ENCODE measurements around the gene PHLPP1.

The PHLPP1 gene

DNA sequence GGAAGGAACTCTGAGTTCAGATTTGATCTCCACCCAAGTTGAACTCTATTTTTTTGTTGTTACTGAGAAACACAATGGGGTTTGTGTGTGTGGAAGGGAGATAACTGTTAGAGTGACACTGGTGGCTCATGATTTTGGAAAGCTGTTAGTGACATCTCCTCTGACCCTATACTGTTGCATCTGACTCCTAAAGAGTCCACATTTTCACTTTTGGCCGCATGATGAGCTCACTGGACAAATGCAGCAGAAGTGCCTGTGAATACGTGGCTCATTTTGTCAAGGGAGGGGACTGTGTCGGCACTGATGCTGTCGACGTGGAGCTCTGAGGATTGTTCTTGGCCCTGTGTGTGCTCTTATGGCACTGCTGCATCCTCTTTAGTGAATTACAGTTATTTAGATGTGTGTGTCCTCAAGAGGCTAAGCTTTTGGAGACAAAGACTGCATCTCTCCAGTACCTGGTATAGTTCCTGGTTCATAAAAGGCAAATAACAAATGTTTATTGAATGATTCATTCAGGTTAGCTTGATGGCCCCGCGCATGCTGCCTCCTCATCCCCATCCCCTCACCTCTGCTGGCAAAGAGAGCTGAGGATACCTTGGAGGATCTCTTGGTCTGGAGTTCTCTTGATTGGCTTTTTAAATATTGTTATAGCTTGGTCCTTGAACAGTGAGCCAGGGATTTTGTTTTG lies 135.4 kb downstream of the PHLPP1 start:
- no peaks in the 10 kb centered on the region for H3K9me3 ChIP-seq (ENCODE audit: control insufficient read depth, low read length)
- H3K79me2 ChIP-seq = no peaks in the 10 kb centered on the region
- H3K4me1 ChIP-seq = no peaks in the 10 kb centered on the region
- no peak overlapping the region for H3K4me3 ChIP-seq (ENCODE audit: low read depth, low read length)
- H3K4me2 ChIP-seq (ENCODE audit: low read length) = no peak overlapping the region
- H2AFZ ChIP-seq = no peak overlapping the region
- TF ChIP-seq, protein P1, sequence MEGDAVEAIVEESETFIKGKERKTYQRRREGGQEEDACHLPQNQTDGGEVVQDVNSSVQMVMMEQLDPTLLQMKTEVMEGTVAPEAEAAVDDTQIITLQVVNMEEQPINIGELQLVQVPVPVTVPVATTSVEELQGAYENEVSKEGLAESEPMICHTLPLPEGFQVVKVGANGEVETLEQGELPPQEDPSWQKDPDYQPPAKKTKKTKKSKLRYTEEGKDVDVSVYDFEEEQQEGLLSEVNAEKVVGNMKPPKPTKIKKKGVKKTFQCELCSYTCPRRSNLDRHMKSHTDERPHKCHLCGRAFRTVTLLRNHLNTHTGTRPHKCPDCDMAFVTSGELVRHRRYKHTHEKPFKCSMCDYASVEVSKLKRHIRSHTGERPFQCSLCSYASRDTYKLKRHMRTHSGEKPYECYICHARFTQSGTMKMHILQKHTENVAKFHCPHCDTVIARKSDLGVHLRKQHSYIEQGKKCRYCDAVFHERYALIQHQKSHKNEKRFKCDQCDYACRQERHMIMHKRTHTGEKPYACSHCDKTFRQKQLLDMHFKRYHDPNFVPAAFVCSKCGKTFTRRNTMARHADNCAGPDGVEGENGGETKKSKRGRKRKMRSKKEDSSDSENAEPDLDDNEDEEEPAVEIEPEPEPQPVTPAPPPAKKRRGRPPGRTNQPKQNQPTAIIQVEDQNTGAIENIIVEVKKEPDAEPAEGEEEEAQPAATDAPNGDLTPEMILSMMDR (IDR thresholded peaks at IDR 0.05) = no peak
- peak overlapping the region; percentile 8 for H3K27ac ChIP-seq
- no peak overlapping the region for H3K9ac ChIP-seq
- no peaks in the 10 kb centered on the region for H3K36me3 ChIP-seq (ENCODE audit: control insufficient read depth, insufficient read depth, low read length)
- H3K27me3 ChIP-seq (ENCODE audit: control insufficient read depth, insufficient read depth, low read length) = no peaks in the 10 kb centered on the region

DNA sequence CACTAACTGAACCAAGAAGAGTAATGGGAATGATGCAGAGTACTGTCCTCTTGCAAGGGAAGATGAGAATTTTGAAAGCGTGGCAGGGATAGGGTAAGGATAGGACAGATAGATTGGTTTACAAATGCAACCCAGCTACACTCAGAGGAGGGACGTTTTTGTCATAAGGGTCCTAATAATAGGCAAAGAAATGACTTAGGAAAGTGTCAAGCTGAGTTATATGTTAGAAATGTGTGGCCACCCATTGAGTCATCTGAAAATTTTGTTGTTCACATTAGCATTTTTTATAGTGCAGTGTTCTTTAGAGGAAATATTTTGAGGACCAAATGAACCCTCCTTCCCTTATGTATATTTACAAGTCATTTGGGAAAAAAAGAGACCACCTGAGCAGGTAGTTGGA lies 137.5 kb downstream of the PHLPP1 start:
- H3K9ac ChIP-seq = no peak overlapping the region
- H2AFZ ChIP-seq = no peak overlapping the region
- no peak overlapping the region for H3K27ac ChIP-seq
- no peaks in the 10 kb centered on the region for H3K36me3 ChIP-seq (ENCODE audit: control insufficient read depth, insufficient read depth, low read length)
- H3K9me3 ChIP-seq (ENCODE audit: control insufficient read depth, low read length) = no peaks in the 10 kb centered on the region
- H3K4me3 ChIP-seq (ENCODE audit: low read depth, low read length) = no peak overlapping the region
- no peak overlapping the region for H3K4me2 ChIP-seq (ENCODE audit: low read length)
- H3K27me3 ChIP-seq (ENCODE audit: control insufficient read depth, insufficient read depth, low read length) = no peaks in the 10 kb centered on the region
- H3K79me2 ChIP-seq = no peaks in the 10 kb centered on the region
- no peaks in the 10 kb centered on the region for H3K4me1 ChIP-seq
- TF ChIP-seq, protein P1 (IDR thresholded peaks at IDR 0.05) = no peak

DNA sequence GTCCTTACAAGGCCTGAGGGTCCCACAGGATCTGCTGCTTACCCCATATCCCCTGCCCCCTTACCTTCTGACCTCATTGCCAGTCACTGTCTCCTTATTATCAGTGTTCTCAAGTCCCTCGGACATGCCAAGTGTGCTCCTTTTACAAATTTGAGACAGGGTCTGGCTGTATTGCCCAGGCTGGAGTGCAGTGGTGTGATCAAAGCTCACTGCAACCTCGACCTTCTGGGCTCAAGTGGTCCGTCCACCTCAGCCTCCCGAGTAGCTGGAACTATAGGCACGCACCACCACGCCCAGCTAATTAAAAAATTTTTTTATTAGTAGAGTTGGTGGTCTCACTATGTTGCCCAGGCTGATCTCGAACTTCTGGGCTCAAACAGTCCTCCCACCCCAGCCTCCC lies 141.0 kb downstream of the PHLPP1 start:
- Histone ChIP-seq H3K27me3 (ENCODE audit: control insufficient read depth, insufficient read depth, low read length) (no peaks in the 10 kb centered on the region), H3K9ac (no peak overlapping the region), H3K4me2 (ENCODE audit: low read length) (no peak overlapping the region), H3K79me2 (no peaks in the 10 kb centered on the region), H3K4me3 (ENCODE audit: low read depth, low read length) (no peak overlapping the region), H3K36me3 (ENCODE audit: control insufficient read depth, insufficient read depth, low read length) (no peaks in the 10 kb centered on the region), H3K9me3 (ENCODE audit: control insufficient read depth, low read length) (no peaks in the 10 kb centered on the region), H2AFZ (no peak overlapping the region), H3K4me1 (no peaks in the 10 kb centered on the region), H3K27ac (no peak overlapping the region)
- TF ChIP-seq, protein P1 (IDR thresholded peaks at IDR 0.05) = no peak

DNA sequence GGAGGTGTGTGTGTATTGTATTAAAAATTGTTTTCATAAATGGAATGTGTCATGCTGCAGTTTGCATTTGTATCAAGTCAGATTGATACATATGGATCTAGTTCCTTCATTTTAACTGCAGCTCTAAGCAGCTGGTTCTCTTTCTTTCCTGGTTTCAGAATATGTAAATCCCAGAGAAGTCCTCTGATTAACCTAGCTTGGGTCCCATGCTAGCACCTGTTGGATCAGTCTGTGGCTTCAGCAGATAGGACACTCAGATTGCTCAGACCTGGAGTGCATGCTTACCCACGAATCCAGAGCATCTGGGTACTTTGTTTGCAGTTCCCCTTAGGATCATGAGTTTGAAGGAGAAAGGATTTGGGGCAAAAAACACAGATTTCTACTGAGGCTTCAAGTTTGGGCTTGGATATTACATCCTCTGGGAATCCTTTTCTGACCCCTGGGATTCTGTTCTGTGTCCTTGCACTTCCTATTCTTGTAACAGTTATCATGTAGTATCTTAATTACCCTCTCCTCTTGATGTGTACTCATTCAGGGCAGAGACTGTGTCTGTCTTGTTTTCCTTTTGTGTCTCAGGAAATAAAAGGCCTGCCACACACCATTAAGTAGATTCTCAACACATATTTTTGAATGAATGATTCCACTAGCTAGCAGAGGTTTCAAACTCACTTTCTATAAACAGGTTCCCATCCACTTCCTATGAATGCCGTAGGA lies 142.1 kb downstream of the PHLPP1 start:
- no peak overlapping the region for H3K4me2 ChIP-seq (ENCODE audit: low read length)
- H3K4me3 ChIP-seq (ENCODE audit: low read depth, low read length) = no peak overlapping the region
- H3K27ac ChIP-seq = no peak overlapping the region
- H2AFZ ChIP-seq = no peak overlapping the region
- no peaks in the 10 kb centered on the region for H3K79me2 ChIP-seq
- no peaks in the 10 kb centered on the region for H3K9me3 ChIP-seq (ENCODE audit: control insufficient read depth, low read length)
- H3K36me3 ChIP-seq (ENCODE audit: control insufficient read depth, insufficient read depth, low read length) = no peaks in the 10 kb centered on the region
- H3K9ac ChIP-seq = no peak overlapping the region
- no peaks in the 10 kb centered on the region for H3K27me3 ChIP-seq (ENCODE audit: control insufficient read depth, insufficient read depth, low read length)
- peaks cover 3% of the 10 kb centered on the region for H3K4me1 ChIP-seq
- TF ChIP-seq, protein P1 (IDR thresholded peaks at IDR 0.05) = no peak
